Vagina (tissue), 2 donors: Measurements from ENCODE around the gene RDH11.

Experiments used
- CTCF ChIP-seq, 3 experiments: fragments of 450-650 bp in 2 of 3; fragments of 200-600 bp in 1 of 3; sonication (generic) in 1 of 3; IDR thresholded peaks; one replicate each; pipeline ENCODE4 v1.5.1; 2017 to 2019; ENCODE audit warnings: antibody characterized with exemption in 3 of 3, mild to moderate bottlenecking in 2 of 3, moderate library complexity in 2 of 3
- POLR2A ChIP-seq, 2 donors: fragments of 450-650 bp; IDR thresholded peaks; one replicate each; pipeline ENCODE4 v1.6.1; 2017; ENCODE audit warnings: antibody characterized with exemption in 2 of 2, mild to moderate bottlenecking in 2 of 2, moderate library complexity in 2 of 2
- POLR2AphosphoS5 ChIP-seq, 2 donors: sonication (generic); formaldehyde crosslinking; IDR thresholded peaks; one replicate each; pipeline ENCODE4 v1.9.0; 2017; ENCODE audit warnings: antibody characterized with exemption in 2 of 2, mild to moderate bottlenecking in 2 of 2, low read depth in 1 of 2; ENCODE audit not compliant: insufficient read depth in 1 of 2

- no peak for TF ChIP-seq CTCF (IDR thresholded peaks at IDR 0.05)
- TF ChIP-seq POLR2AphosphoS5 (IDR thresholded peaks at IDR 0.05; ENCODE audit: insufficient read depth in 1 of 2, low read depth in 1 of 2): no peak
- no peak for TF ChIP-seq POLR2A (IDR thresholded peaks at IDR 0.05)
Observed at GRCh38 chr14:67679006-67679405, 16.6 kb downstream of the RDH11 start.
